Stomach (tissue), 4 donors: Measurements from ENCODE around the gene SORCS2.

Source experiments
- CTCF ChIP-seq, 7 experiments: fragments of 450-650 bp in 4 of 7; fragments of 200-600 bp in 3 of 7; sonication (generic) in 3 of 7; IDR thresholded peaks; one replicate each; pipeline ENCODE4 v1.5.1; 2016 to 2019; ENCODE audit warnings: antibody characterized with exemption in 7 of 7, control low read depth in 2 of 7, mild to moderate bottlenecking in 1 of 7
- POLR2A ChIP-seq, 4 donors: fragments of 450-650 bp; IDR thresholded peaks; one replicate each; pipeline ENCODE4 v1.6.1; 2016; ENCODE audit warnings: antibody characterized with exemption in 4 of 4, control low read depth in 2 of 4, mild to moderate bottlenecking in 1 of 4, moderate library complexity in 1 of 4

GRCh38 chr4:7302781-7303404 lies 110.6 kb downstream of the SORCS2 start:
- no peak for TF ChIP-seq POLR2A (IDR thresholded peaks at IDR 0.05)
- no peak for TF ChIP-seq CTCF (IDR thresholded peaks at IDR 0.05)
